Stimulated activated CD4-positive, alpha-beta T cell treated with anti-CD3 and anti-CD28 coated beads, Interleukin-15, amount 100 ng/mL, for 48 hours (primary cell): ENCODE measurements around the gene ARHGAP30.
A peak's percentile ranks its signal among the peaks of the same experiment; 100 is the strongest.

ENCODE experiments used
- DNase-seq, 2 donors: peaks; one replicate each; pipeline ENCODE4 v3.0.0-alpha.2; 2020; ENCODE audit warnings: low read depth in 2 of 2

ARHGAP30 gene

DNA sequence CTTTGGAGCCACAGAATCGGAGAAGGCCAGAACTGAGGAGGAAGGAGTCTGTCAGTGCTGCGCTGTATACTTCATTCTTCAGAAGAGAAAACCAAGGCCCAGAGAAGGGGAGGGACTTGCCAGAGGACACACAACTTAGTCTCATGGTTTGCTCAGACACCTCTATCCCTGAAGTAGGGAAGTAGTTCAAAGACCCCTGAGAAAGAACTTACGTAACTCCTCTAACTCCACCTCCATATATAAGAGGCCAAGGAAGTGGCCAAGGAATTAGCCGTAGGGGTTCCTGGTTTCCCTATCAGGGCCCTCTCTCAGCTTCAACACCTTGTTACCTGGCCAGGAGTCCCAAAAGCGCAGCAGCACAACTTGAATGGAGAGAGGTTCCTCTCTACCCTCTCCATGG is 20.2 kb upstream of the ARHGAP30 start:
- DNase-seq = no peak

DNA sequence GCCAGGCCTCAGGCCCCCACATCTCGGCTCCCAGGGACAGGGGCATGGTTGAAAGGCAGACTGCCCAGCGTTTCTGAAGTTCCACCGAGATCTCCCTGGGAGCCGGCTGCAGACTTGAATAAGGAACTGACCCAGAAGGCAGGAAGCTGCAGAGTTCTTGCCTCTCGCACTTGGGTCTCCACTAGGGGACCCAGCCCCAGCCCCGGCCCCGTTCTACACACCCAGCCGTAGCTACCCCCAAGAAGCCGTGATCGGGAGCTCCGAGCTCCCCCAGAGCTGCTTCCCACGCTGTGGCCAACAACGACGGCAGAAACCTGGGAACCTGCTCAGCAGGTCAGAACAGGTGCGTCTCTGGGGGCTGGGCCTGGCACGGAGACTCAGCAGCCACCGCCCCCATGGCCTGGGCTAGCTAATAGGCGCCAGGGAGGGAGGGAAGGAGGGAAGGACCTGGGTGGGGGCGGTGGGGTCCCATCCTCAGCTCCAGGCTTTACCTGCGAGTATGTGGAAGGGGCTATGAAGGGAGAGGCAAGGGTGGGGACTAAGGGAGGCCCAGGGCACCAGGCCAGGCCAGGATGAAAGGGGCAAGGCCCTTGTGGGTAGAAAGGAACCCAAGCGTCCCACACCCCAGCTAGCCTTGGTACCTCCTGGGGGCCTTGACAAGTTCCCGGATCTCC is 19.7 kb upstream of the ARHGAP30 start, which contains the start of gene NECTIN4:
TSS of gene NECTIN4 (minus strand) at position 308 of the 674 bp plus-strand sequence. CDS start at position 46, 262 bp downstream.
- no peak for DNase-seq

DNA sequence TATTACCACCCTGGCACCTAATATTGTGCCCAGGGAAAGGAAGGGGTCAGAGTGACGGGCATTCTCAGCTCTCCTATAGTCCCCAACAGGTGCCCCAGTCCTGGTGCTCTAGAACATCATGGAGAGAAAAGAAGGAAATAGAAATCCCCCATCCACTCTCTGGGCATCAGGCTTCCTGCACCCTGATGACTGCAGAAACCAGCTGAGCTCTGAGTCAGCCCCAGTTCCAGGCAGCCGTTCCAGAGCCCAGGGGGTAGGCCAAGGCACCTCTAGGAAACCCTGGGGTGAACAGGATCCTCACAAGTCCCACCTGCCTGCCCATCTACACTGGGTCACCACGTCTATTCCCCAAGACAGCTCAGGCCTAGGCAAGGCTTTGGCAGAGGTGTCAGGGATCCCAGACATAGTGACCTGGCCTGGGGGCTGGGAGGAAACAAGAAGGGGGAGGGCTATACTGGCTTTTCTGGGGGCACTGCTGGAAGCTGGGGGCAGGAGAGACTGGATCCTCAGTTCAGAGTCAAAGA is 19.0 kb upstream of the ARHGAP30 start:
- DNase-seq = no peak

DNA sequence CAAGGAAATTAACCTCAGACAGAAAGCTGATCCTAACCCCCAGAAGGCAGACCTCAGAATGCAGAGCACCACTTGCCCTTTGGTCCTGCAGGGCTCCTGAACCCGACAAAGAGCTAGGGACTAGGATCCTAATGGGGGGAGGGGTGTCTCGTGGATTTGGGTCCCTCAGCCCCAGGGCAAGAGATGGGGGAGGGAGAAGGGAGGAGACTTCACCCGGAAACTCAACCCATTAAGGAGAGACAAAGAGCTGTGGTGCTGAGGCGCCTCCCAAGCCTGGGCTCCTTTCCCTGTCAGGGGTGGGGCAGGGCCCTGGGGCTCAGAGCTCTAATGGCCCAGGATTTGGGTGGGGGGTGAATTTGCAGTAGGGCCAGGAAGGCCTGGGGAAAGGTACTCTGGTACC is 16.8 kb upstream of the ARHGAP30 start:
- no peak for DNase-seq

DNA sequence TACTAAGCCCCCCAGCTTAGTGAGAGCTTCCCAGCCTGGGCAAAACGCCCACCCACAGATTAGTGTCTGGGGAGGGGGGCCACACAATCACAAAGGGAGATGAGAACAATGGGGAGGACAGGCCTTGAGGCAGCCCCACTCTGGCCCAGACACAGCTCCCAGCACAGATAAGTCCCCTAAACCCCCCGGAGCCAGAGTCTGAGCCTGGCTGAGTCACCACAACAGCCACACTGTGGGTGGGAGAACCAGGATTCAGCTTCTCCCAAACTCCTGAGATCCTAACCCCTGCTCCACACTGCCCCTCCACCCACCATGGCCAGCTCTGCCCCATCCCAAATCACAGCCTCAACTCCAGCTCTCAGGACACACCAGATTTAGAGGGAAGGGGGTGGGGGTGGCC is 15.5 kb upstream of the ARHGAP30 start:
- no peak for DNase-seq

DNA sequence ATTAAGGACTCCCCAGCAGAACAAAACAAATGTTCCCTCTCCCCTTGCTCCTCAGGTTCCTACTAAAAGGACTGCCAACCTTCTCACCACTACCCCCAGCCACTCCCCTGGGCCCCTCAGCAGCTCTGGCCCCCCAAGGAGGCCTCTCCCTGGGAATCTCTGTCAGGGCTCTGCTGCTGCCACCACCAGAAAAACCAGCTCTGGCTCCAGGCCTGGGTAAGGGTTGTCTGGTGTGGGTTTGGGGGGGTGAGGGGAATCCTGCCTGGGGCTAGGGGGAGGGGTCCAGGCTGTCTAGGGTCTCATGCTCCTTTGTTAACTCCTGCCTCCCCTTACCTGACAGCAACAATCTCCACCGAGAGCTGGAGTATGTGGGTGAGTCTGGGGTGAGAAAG is 14.9 kb upstream of the ARHGAP30 start:
- no peak for DNase-seq

DNA sequence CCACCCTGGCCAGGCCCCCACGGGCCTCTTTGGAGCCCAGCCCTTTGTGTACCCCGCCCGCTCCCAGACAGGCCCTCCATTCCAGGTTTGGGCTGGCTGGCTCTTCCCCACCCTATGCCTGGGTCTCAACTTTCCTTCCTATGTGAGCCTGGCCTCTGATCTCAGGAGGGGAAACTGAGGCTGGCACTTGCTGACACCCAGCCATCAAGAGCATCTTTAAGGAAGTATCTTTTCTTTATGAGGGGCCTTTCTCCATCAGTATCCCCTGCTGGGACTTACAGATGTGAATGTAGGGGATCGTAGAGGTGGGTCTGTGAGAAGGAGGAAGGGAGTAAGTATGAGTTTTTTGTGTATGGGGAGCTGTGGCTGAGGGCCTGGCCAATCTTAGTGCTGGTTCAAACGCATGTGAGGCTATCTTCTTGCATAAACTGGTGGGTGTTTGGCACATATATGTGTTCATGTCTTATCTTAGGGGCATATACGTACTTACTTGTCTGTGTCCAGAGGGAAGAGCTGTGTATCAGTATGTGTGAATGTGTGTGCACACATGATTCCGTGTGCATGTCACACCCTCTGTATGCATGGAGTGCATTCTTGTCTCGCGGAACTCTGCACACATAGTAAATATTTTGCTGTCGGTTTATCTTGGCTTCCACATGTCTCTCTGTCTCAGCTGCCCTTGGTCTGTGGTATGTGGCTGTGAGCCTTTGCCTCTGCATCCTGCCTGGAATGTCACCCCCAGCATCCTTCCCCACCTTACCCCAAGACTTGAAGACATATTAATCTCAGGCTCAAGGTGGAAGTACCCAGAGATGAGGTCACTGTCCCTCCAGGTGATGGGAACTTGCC is 14.3 kb upstream of the ARHGAP30 start:
- DNase-seq = no peak

DNA sequence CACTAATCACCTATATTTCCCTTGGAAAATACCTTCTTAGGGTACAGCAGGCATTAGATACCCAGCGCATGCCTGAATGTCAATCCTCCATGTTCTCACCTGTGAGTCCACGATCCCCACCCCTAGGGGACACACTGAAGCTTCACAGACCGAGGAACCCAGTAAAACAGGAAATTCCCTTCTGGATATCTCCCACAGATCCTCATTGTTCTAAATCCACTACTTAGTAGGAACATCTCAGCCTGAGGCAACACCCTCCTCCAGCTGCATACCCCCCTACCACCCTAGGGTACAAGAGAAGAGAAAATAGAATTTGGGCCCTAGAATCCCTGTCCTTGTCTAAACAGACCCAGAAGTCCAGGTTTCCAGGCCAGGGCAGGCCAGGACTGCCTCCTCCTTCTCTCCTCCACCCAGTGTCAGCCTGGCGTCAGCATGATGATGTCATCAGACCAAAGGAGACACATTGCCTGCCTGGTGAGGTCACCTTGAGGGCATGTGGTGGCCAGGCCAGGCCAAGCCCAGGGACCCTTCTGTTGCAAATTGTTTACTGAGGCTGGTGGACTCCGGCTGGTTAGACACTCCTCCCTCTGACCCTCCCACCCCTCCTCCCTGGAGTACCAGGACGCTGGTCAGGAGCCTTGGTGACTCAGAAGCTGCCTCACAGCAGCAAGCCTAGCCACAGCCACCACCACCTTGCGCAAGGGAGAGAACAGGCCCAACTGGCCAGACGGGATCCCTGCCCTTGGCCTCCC is 13.5 kb upstream of the ARHGAP30 start:
- no peak for DNase-seq

DNA sequence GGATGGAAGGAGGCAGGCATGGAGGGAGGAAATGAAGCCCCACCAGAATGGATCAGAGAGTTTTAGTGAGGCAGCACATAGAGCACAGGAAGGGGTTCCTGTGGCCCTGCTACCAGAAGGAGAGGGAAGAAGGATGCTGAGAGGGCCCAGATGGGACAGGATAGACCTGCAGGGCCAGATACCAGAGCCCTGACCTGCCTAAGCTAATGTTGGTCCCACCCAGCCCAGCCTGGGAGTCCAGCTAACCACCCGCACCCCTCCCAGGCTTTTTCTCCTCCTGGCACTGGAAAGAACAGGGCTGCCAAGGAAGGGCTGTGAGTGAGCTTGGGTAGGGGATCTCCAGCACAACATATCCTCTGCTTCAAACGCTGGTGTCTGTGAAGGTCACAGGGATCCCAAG is 12.8 kb upstream of the ARHGAP30 start:
- no peak for DNase-seq

DNA sequence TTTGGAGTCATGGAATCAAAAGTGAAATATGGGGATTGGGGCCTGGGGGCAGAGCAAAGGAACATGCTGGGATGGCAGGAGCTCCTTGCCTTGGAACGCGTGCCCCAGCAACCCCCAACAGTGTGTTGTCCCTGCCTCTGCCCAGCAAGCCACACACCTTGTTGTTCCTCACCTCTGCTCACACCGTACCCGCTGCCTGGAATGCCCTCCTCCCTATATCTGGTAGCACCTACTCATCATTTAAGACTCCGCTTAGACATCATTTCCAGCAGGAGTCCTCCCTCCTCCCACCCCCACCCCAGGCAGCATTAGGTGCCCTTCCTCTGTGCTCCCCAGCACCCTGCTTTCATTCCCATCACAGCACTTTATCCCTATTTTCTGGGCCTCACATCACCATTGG is 11.8 kb upstream of the ARHGAP30 start:
- DNase-seq = no peak

DNA sequence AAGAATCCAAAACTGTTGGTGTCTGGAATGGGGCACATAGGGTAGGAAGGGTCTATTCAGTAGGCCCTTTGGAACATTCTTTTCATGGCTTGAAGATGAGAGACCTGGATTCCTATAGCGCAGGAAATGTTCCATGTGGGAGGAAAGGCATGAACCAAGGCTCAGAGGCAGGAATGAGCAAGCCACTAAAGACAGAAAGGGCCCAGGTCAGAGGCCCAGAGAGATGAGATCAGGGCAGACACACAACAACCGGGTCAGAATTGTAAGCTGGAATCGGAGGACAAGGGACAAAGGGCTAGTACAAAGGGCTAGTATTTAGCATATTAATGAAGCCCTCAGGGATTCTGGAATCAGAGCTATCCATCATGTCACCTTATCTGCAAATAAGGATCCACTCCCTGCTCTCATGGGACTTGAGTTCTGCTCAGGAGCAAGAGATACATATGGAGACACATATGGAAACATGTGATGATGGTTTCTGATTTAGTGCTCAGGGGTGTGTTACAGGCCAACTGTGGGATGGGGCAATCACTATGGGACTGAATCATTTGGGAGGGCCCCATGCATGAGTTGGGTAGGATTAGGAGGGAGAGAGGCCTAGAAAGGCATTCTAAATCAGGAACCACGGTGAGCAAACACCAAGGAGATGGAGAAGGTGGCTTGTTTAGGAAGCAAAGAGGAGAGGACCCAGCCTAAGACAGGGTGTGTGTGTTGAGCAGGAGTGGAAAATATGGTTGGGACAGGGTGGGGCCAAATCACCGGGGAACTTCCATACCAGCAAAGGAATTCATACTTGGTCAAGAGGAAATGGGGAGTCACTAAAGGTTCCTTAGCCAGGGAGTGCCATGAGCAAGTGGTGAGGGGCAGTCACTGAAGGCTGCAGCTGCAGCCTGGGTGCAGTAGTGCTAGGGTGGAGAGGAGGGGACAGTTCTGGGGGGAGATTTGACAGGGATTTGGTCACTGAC is 11.0 kb upstream of the ARHGAP30 start:
- no peak for DNase-seq

DNA sequence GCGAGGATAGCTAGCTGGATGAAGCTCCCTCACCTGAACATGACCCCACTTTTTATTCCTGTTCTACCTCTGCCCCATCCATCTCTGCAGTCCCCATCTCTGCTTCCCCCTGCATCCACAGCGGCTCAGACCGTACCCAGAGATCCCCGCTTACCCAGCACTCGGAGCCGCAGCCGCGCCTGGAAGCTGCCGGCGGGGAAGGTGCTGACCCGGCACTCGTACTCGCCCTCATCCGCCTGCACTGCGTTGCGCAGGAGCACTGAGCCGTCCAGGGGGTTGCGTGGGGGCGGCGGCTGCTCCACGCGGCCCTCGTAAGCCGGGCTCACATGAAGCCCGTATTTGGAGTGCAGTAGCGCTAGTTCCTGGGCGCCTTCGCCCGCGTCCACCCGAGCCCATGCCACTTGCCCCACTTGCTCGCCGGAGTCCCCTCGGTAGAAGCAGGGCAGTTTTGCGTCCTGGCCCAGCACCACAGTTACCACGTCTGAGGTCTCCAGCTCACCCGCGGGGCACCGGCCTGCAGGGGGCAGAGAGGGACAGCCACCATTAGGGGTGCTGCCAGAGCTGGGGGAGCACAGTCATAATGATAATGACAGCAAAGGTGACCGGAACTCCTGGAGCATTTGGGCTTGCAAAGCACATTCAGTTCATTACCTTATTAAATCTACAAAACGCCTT is 9.9 kb upstream of the ARHGAP30 start:
- DNase-seq = no peak

DNA sequence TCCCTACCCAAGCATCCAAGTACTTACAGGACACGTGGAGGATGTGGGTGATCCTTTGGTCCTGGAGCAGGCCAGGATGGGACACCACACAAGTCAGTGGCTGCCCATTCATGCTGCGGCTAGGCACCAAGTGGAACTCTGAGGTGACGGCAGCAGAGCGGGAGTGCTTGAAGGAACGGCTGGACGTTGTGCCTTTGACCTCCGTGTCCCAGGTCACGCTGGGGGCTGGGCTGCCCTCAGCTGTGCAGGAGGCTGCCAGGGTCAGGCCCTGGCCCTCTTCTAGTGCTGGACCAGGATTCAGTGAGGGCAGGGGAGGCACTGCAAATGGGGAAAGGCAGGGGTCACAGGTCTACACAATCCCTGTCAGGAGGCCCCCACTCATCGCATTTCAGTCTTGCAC is 7.7 kb upstream of the ARHGAP30 start:
- no peak for DNase-seq

DNA sequence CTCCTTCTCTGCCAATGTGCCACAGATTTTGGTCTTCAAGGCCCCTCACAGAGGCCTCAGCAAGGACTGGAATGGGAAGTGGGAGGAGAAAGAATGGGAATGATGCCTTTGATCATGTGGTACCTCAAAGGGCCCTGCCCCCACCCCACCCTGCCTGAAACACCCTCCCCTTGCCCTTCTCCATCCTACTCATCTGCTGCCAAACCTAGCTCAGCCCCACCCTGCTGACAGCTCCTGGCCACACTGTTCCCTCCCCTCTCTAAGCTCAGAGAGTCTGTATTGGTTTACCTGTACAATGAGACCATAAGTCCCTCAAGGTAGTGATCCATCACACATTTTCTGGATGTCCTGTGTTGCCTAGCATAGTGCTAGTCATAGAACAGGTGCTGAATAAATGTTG is 6.7 kb upstream of the ARHGAP30 start:
- no peak for DNase-seq

DNA sequence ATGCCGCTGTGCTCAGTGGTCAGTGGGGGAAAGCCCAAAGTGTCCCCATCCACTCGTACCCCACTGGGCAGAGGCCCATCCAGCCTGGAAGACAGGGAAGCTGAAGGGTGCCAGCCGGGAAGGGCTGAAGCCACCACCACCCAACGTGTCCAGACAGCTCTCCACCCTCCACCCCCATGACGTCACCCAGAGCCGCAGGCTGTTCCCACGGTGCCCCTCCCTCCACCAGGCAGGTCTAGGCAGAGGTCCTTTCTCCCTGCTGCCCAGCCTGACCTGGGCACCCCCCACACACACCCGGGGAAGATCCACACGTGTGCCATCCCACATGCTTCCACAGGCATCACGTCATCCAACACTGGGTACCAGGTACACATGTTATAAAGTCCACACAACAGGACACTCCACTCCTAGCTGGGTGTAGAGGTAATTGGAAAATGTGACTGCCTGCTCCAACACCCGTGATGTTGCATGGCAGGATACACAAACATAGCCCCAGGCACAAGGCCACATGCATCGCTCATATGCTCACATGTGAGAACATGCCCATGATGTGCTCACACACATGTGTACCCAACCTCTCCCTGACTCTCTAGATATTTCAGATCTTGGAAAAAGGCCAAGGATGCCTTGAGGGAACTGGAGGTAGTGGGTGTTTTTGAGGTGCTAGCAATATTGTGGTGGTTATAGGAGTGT is 5.1 kb upstream of the ARHGAP30 start:
- no peak for DNase-seq

DNA sequence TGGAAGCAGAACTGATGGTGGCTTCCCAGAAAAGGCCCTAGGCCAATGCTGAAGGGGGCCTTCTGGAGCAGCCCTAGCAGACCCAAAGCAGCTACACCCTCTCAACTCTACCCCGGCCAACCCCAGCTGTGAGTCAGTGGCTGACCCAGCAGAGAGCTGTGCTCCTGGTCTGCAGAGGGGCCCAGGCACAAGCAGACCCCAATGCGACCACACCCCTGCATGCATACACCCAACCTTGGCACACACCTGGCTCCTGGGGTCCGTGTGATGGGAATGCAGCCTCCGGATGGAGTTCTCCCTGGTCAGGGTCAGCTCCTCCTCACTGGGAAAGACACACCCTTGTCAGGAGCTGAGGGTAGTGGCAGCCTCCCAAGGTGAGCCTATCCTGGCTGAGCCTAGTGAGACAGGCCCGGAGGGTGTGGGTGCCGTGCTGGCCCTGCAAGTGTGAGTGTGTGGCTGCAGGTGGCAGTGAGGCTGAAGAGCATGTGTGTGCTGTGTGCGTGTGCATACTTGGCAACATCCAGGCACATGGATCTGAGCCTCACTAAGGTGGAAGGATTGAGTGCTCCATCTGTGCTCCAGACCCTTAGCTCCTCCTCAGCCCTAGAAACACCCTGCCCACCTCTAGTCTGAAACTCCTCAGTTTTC is 3.9 kb upstream of the ARHGAP30 start:
- no peak for DNase-seq

DNA sequence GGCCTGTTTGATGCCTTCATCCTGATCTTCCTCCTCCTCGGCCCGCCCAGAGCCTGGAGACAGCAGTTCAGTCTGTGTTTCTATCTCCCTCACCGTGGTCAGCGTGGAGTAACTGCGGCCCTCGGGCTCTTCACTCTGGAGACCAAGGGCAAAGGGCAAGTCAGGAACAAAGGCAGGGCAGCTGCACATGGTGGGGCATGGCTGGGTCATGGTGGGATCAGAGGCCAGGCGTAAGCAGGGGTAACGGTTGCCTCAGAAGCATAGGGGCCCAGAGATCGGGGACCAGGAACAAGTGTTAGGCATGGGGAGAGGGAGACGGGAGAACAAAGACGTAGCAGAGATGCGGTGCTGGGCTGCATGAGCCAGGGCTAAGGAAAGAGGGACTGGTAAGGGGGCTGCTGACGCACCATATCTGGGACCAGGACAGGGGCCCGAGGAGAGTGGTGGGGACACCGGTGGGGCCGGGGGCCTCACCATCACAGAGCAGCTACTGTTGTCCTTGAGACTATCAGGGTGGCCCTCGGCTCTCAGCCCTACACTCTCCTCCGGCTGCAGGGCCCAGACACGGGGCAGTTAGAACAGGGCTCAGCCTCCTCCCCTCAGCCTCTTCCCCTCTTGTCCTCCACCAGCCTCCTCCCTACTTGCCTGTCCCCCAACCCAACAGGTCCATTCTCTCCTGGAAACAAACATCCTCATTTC is 3.2 kb upstream of the ARHGAP30 start:
- no peak for DNase-seq

DNA sequence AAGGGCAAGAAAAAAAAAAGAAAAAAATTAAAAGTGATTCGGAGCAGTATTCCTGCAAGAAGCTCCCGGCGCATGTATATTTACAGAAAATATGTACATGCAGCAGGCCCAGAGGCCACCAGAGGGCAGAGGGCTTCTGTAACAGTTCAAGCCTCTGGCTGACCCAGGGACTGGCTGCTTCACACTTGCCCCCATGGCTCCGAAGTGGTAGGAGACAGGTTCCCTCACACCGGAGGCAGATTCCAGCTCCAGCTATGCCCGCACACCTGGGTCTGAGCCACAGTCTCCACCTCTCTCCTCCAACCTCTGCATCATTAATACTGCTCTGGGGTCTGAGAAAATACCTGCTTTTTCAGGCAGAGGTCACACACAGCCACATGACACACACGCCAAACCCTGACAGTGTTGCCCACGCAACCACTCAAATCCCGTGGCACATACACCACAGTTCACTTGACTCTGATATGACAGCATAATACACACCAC is 2.2 kb upstream of the ARHGAP30 start:
- DNase-seq = peak in 1 of 2 donors; percentile 32

DNA sequence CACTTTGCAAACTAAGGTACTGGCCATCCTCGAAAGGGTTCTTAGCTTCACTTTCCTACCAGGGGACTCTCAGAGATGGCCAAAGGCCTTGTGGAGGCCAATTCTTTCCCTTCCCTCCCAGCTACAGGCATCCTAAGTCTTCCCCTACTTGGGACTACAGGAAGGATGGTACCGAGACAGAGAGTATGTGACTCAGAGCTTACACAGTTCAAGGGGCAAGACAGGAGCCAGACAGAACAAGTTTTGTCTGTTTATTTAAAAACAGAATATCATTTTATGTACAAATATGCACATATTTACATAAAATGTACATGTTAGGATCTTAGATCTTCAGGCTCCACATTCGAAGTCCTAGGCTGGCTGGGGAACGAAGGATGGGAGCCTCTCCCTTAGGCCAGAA is 1.1 kb upstream of the ARHGAP30 start:
- no peak for DNase-seq
